ENCODE results near the gene GRM4. TPM values are rescaled to one million over a fixed set of nuclear protein-coding genes. Genes with fewer than 3 reads are reported as not detected.

The GRM4 gene
- total and polyA plus RNA-seq, 11 donors, result 0.20 TPM; not detected in 10

DNA sequence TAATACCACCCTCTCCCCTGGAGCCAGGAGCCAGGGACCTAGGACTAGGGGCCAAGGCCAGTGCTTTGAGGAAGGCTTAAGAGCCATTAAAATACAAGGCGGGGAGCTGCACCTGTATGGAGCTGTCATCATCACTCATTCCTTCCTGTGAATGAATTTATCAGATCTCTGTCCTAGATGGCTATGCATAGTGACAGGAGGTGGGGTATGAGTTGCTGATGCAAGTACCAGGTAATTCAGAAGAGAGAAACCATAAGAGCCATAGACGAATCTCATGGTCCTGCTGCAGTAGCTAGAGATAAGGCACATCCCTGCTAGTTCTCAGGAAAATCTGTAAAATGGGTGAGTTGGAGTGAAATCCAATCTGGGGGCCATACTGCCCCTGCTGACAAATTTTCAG, 10.3 kb downstream of the GRM4 start:
- ATAC-seq (no peak), DNase-seq (no peak)
- peaks cover 12 to 93% (median 39%) of the 10 kb centered on the region in 9 donors for H3K27me3 ChIP-seq
- H3K36me3 ChIP-seq, result no peaks in the 10 kb centered on the region
- intact Hi-C loops (cut with DNase I), result no loop called here
- H3K4me1 ChIP-seq, result no peaks in the 10 kb centered on the region
- WGBS, 4 donors, result 64 to 75% (median 70%) methylated on average over 2 of the region's 2 CpGs
- H3K9me3 ChIP-seq, result no peaks in the 10 kb centered on the region
- H3K4me3 ChIP-seq, result no peak overlapping the region
- H3K27ac ChIP-seq, result no peak overlapping the region
- TF ChIP-seq, protein P1, sequence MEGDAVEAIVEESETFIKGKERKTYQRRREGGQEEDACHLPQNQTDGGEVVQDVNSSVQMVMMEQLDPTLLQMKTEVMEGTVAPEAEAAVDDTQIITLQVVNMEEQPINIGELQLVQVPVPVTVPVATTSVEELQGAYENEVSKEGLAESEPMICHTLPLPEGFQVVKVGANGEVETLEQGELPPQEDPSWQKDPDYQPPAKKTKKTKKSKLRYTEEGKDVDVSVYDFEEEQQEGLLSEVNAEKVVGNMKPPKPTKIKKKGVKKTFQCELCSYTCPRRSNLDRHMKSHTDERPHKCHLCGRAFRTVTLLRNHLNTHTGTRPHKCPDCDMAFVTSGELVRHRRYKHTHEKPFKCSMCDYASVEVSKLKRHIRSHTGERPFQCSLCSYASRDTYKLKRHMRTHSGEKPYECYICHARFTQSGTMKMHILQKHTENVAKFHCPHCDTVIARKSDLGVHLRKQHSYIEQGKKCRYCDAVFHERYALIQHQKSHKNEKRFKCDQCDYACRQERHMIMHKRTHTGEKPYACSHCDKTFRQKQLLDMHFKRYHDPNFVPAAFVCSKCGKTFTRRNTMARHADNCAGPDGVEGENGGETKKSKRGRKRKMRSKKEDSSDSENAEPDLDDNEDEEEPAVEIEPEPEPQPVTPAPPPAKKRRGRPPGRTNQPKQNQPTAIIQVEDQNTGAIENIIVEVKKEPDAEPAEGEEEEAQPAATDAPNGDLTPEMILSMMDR (IDR thresholded peaks at IDR 0.05), result no peak
- no peak for TF ChIP-seq POLR2A (IDR thresholded peaks at IDR 0.05)

DNA sequence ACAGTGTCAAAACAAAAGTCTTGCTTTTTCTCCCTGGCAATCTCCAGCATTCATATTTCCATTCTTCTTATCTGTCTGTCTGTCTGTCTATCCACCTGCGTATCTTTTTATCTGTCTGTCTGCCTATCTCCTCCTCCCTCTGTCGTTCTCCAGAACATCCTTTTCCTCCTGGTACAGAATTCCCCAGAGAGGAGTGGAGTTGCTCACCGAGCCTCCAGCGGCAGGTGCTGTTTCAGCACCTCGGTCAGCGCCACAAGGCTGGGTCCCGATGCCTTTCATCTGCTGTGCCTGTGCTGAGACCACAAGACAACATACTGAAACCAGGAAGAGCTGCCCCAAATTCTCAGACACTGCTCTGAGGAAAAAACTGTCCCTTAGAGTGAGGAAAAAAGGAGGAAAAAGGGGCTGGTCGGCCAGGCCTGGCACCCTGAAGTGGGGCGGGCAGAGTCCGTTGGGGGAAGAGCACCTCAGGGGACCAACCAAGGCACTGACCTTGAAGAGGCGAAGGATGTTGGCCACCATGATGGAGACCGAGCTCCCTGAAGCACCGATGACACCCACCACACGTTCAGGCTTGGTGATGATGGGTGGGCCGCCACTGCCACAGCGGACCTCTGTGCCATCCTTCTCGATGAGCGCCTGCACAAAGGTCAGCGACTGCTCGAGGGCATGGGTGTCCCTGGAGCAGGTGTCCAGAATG, 13.3 kb downstream of the GRM4 start:
- WGBS, 4 donors, result 51 to 53% (median 51%) methylated on average over 20 of the region's 20 CpGs
- no peaks in the 10 kb centered on the region for H3K36me3 ChIP-seq
- TF ChIP-seq, protein P1 (IDR thresholded peaks at IDR 0.05), result no peak
- no peak for TF ChIP-seq POLR2A (IDR thresholded peaks at IDR 0.05)
- DNase-seq, result peak in 2 of 5 donors; percentile 40 to 47
- peak in 1 of 4 donors; percentile 48 for ATAC-seq
- no peaks in the 10 kb centered on the region for H3K9me3 ChIP-seq
- H3K4me1 ChIP-seq, result no peaks in the 10 kb centered on the region
- intact Hi-C loops (cut with DNase I), result no loop called here
- peaks cover 0 to 79% (median 17%) of the 10 kb centered on the region in 9 donors for H3K27me3 ChIP-seq
- no peak overlapping the region for H3K4me3 ChIP-seq
- H3K27ac ChIP-seq, result no peak overlapping the region

DNA sequence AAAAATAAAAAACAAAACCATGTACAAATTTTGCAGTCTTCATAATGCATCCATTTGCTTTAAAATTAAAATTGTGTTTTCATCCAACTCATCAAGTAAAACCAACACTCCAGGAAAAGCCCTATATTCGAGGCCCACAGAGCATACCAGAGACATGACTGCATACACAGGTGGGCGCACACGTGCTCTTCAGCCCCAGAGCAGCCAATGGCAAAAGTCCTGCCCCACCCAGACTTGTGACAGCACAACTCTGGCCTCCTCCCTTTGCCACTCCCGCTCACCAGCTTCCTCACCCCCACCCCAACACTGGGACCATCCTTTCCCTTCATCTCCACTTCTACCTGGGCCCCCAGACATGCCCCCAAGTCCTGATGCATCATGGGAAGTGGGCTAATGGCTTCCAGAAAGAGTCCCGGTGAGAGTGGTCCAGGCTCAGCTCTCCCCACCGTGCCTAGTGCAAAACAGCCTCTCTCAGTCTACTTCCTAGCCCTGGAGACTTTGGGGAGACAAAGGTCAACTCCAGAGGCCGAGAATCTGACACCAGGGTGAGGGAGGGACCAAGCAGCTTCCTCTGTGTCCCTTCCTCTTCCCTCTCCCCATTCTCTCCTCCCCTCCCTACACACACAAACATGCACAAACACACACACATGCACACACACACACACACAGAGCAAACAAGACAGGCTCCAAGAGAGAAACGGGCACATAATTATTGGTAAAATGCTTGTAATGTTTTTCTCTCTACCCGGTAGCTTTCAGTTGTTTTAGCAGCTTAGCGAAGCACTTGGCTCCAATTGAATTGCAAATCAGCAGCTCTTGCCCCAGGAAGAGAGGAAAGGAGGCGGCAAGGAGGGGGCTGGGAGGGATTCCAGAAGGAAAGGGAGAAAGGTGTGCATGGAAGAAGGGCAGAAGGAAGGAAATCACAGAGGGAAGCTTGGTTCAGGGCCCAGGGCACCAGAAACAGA, 14.3 kb downstream of the GRM4 start:
- Histone ChIP-seq H3K9me3 (no peaks in the 10 kb centered on the region), H3K27me3 (peaks cover 0 to 69% (median 17%) of the 10 kb centered on the region in 9 donors), H3K4me1 (no peaks in the 10 kb centered on the region), H3K27ac (no peak overlapping the region), H3K36me3 (no peaks in the 10 kb centered on the region), H3K4me3 (no peak overlapping the region)
- intact Hi-C loops (cut with DNase I), result no loop called here
- DNase-seq, result no peak
- TF ChIP-seq, protein P1 (IDR thresholded peaks at IDR 0.05), result no peak
- TF ChIP-seq POLR2A (IDR thresholded peaks at IDR 0.05), result no peak
- ATAC-seq, result no peak
- 11 to 17% (median 14%) methylated on average over 11 of the region's 11 CpGs for WGBS, 4 donors

DNA sequence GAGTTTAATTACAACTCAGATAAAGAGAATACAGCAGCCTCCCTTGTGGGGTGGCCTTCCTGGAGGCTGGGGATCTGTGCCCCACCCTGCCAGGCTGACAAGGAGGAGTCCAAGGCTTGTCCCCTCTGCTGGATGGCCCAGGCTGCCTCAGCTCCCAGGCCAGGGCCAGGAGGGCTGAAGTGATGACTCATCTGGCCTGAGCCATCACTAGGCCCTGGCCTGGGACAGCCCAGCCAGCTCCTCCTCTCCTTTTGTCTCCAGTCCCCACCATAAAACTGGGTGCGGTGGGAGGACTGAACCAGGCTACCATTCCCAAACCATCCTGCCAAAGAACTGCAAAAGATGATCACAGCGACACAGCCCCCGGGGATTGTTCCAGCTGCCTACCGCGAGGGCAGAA, 15.0 kb downstream of the GRM4 start:
- no peak for TF ChIP-seq POLR2A (IDR thresholded peaks at IDR 0.05)
- TF ChIP-seq, protein P1 (IDR thresholded peaks at IDR 0.05), result no peak
- Histone ChIP-seq H3K27ac (no peak overlapping the region), H3K4me3 (no peak overlapping the region), H3K27me3 (peaks cover 0 to 66% (median 16%) of the 10 kb centered on the region in 9 donors), H3K4me1 (no peaks in the 10 kb centered on the region), H3K9me3 (no peaks in the 10 kb centered on the region), H3K36me3 (no peaks in the 10 kb centered on the region)
- intact Hi-C loops (cut with DNase I), result no loop called here
- ATAC-seq (no peak), DNase-seq (no peak)
- 69 to 76% (median 72%) methylated on average over 5 of the region's 5 CpGs for WGBS, 4 donors

Data from heart left ventricle (tissue), 16 donors.